ENCODE data around the gene TAF4B. TPM values are rescaled to one million over a fixed set of nuclear protein-coding genes. Genes with fewer than 3 reads are reported as not detected.
"Not testable (repeated sequence)": the region's sequence is repeated elsewhere in the genome, so short reads cannot be mapped to it uniquely, and the experiment has no call there.

Gene TAF4B
- total RNA-seq, 2 donors from 2014 or later = 2.5 to 2.7 TPM

- DNase-seq = no peak
- Histone ChIP-seq H3K27ac (no peak overlapping the region), H3K9me3 (no peaks in the 10 kb centered on the region), H3K27me3 (no peaks in the 10 kb centered on the region), H3K4me1 (no peaks in the 10 kb centered on the region), H3K36me3 (no peaks in the 10 kb centered on the region), H3K9ac (ENCODE audit: low read depth in 2 of 2, low read length in 2 of 2) (no peak overlapping the region), H3K4me3 (no peak overlapping the region)
- no peak for TF ChIP-seq CTCF (IDR thresholded peaks at IDR 0.05)
- intact Hi-C loops (cut with DNase I) = no loop called here
These were observed 35.7 kb upstream of the TAF4B start for GRCh38 chr18:26190506-26190905.

GRCh38 chr18:26192233-26192632, 34.0 kb upstream of the TAF4B start:
- DNase-seq = no peak
- no peak overlapping the region for H3K27ac ChIP-seq
- H3K4me3 ChIP-seq = no peak overlapping the region
- no peaks in the 10 kb centered on the region for H3K4me1 ChIP-seq
- H3K27me3 ChIP-seq = no peaks in the 10 kb centered on the region
- intact Hi-C loops (cut with DNase I) = no loop called here
- H3K36me3 ChIP-seq = no peaks in the 10 kb centered on the region
- TF ChIP-seq CTCF (IDR thresholded peaks at IDR 0.05) = no peak
- no peaks in the 10 kb centered on the region for H3K9me3 ChIP-seq
- no peak overlapping the region for H3K9ac ChIP-seq (ENCODE audit: low read depth in 2 of 2, low read length in 2 of 2)

DNA sequence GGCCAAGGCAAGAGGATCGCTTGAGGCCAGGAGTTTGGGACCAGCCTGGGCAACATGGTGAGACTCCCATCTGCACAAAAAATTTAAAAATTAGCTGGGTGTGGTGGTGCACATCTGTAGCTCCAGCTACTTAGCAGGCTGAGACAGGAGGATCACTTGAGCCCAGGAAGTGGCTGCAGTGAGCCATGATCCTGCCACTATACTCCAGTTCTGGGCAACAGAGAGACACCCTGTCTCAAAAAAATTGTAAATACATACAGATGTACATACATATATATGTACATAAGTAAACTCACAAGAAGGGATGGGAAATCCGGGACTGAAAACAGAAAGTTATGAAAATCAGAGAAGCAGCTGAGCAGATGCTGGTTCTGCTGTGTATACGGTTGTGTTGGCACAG, 29.6 kb upstream of the TAF4B start:
- H3K27ac ChIP-seq = no peak overlapping the region
- no peak for DNase-seq
- no peaks in the 10 kb centered on the region for H3K9me3 ChIP-seq
- H3K36me3 ChIP-seq = no peaks in the 10 kb centered on the region
- H3K27me3 ChIP-seq = no peaks in the 10 kb centered on the region
- H3K9ac ChIP-seq (ENCODE audit: low read depth in 2 of 2, low read length in 2 of 2) = no peak overlapping the region
- TF ChIP-seq CTCF (IDR thresholded peaks at IDR 0.05) = no peak
- H3K4me3 ChIP-seq = no peak overlapping the region
- intact Hi-C loops (cut with DNase I) = no loop called here
- H3K4me1 ChIP-seq = no peaks in the 10 kb centered on the region

DNA sequence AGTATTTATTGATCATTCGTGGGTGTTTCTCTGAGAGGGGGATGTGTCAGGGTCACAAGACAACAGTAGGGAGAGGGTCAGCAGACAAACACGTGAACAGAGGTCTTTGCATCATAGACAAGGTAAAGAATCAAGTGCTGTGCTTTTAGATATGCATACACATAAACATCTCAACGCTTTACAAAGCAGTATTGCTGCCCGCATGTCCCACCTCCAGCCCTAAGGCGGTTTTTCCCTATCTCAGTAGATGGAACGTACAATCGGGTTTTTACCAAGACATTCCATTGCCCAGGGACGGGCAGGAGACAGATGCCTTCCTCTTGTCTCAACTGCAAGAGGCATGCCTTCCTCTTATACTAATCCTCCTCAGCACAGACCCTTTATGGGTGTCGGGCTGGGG, 24.2 kb upstream of the TAF4B start:
- DNase-seq; H3K36me3 ChIP-seq; H3K27me3 ChIP-seq; H3K9me3 ChIP-seq; H3K4me1 ChIP-seq; H3K4me3 ChIP-seq; H3K9ac ChIP-seq (ENCODE audit: low read depth in 2 of 2, low read length in 2 of 2); intact Hi-C loops (cut with DNase I); H3K27ac ChIP-seq: not testable (repeated sequence)

- intact Hi-C loops (cut with DNase I) = no loop called here
- DNase-seq = no peak
These were observed 20.9 kb upstream of the TAF4B start for GRCh38 chr18:26205318-26205717.

DNA sequence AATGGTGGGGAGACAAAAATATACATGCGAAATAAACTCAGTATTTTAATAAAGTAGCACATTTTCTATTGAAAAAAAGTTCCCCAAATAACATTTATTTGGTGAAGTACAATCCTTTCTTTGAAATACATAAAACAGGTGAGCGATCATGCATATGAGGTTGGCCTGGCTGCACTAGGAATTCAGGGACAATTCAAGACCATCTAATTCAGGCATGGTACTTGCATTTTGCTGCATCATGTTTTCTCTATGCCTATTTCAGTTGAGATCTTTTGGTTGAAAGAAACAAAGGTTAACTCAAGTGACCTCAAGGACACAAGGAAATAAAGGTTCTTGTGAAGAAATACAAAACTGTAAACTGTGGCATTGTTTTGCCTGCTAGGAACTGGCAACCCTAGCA, 19.8 kb upstream of the TAF4B start:
- H3K9ac ChIP-seq (ENCODE audit: low read depth in 2 of 2, low read length in 2 of 2) = no peak overlapping the region
- H3K36me3 ChIP-seq = no peaks in the 10 kb centered on the region
- no peaks in the 10 kb centered on the region for H3K9me3 ChIP-seq
- no peak for TF ChIP-seq CTCF (IDR thresholded peaks at IDR 0.05)
- DNase-seq = no peak
- no peak overlapping the region for H3K27ac ChIP-seq
- no peaks in the 10 kb centered on the region for H3K4me1 ChIP-seq
- H3K4me3 ChIP-seq = no peak overlapping the region
- intact Hi-C loops (cut with DNase I) = no loop called here
- no peaks in the 10 kb centered on the region for H3K27me3 ChIP-seq

More at GRCh38 chr18:26205318-26205717, 20.9 kb upstream of the TAF4B start:
- Histone ChIP-seq H3K36me3 (no peaks in the 10 kb centered on the region), H3K9me3 (no peaks in the 10 kb centered on the region), H3K27ac (no peak overlapping the region), H3K9ac (ENCODE audit: low read depth in 2 of 2, low read length in 2 of 2) (no peak overlapping the region), H3K27me3 (no peaks in the 10 kb centered on the region), H3K4me3 (no peak overlapping the region), H3K4me1 (no peaks in the 10 kb centered on the region)
- TF ChIP-seq CTCF (IDR thresholded peaks at IDR 0.05) = no peak
